Mammary epithelial cell (primary cell): ENCODE measurements around the gene ELL2.

ENCODE experiments used
- CTCF ChIP-seq, 2 donors: IDR thresholded peaks in 1 of 2; conservative IDR thresholded peaks in 1 of 2; 2 replicates each; pipeline ENCODE4 v1.5.1; 2011 to 2012; ENCODE audit warnings: inconsistent platforms in 2 of 2, low read length in 2 of 2, mild to moderate bottlenecking in 2 of 2, control low read depth in 1 of 2, low read depth in 1 of 2; ENCODE audit not compliant: insufficient read depth in 1 of 2; ENCODE audit errors: extremely low read depth in 1 of 2
- EZH2 ChIP-seq: IDR thresholded peaks from 2 replicates; pipeline ENCODE4 v1.6.1; 2012; ENCODE audit warnings: low read length, inconsistent platforms, borderline replicate concordance

- no peak for TF ChIP-seq CTCF (conservative IDR thresholded peaks at IDR 0.05 in 1 of 2, IDR thresholded peaks at IDR 0.05 in 1 of 2; ENCODE audit: extremely low read depth in 1 of 2, insufficient read depth in 1 of 2, low read depth in 1 of 2, low read length in 2 of 2)
- TF ChIP-seq EZH2: no peak
Observed at GRCh38 chr5:96000308-96000707, 38.7 kb upstream of the ELL2 start.
